A549 treated with RU486 at 1 μM for 4 hours (cell line): ENCODE results near the gene MAPKAPK5. TPM values are rescaled to one million over a fixed set of nuclear protein-coding genes. Genes with fewer than 3 reads are reported as not detected.

ENCODE experiments used
- total RNA-seq: library from RNA; stranded (reverse); fragments of 200-300 nt; extraction: Qiagen RNA extraction; gene quantifications from 5 replicates; pipeline ENCODE4 v1.2.3, GENCODE V29; 2022; ENCODE audit warnings: low read depth

The MAPKAPK5 gene, protein sequence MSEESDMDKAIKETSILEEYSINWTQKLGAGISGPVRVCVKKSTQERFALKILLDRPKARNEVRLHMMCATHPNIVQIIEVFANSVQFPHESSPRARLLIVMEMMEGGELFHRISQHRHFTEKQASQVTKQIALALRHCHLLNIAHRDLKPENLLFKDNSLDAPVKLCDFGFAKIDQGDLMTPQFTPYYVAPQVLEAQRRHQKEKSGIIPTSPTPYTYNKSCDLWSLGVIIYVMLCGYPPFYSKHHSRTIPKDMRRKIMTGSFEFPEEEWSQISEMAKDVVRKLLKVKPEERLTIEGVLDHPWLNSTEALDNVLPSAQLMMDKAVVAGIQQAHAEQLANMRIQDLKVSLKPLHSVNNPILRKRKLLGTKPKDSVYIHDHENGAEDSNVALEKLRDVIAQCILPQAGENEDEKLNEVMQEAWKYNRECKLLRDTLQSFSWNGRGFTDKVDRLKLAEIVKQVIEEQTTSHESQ
- 49.2 to 59.1 TPM (median 57.4 TPM) in 5 replicates for total RNA-seq

DNA sequence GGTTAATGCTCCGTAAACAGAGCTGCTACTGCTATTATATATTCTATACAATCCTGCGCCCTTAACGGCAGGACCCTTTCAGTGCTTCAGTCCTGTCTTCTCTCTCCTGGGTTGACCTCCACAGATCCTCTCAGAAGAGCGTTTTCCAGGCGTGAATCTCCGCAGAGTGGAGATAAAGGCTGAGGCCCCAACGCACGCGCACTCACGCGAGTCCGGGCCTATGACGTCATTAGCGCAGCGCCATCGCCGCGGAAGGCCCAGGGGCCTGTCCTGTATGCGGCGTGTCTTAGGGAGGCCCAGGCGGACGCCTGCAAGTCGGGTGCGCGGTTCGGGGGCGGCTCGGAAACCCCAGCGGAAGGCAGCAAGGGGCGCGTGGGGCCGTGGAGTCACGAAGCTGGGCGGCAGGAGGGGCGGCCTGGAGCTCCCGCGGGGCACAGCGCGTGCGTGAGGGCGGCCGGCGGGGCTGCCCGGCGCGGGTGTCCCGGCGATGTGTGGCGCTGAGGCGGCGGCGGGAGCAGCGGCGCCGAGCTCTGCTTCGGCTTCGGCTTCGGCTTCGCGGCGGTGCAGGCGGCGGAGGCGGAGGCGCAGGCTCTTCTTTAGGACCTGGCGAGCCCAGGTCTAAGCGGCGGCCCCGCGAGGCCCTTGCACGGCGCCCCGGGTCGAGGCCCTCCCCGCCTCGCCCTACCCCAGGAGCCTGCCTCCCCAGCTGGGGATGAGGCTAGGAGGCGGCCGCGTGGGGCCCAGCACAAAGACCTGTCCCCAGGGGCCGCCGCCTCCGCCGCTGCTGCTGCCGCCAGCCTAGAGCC lies at the start of gene MAPKAPK5:
MAPKAPK5 (plus strand) TSS at position 479 of the 806 bp plus-strand sequence. CDS start 506 bp downstream, outside the sequence.

Other genes starting within 250 kb of the MAPKAPK5 start
- gene ATXN2, start 242.9 kb upstream of the MAPKAPK5 start, total RNA-seq, result 37.2 to 51.5 TPM (median 47.8 TPM) in 5 replicates
- gene BRAP, start 156.3 kb upstream of the MAPKAPK5 start, total RNA-seq, result 11.7 to 13.6 TPM (median 13.4 TPM) in 5 replicates
- 8.6 to 10.3 TPM (median 9.9 TPM) in 5 replicates for gene ACAD10, start 156.2 kb upstream of the MAPKAPK5 start, total RNA-seq
- 65.7 to 97.2 TPM (median 91.6 TPM) in 5 replicates for gene ALDH2, start 75.3 kb upstream of the MAPKAPK5 start, total RNA-seq
- 5.1 to 6.9 TPM (median 6.2 TPM) in 5 replicates for gene TMEM116, start 170.9 kb downstream of the MAPKAPK5 start, total RNA-seq
- 119 to 141 TPM (median 128 TPM) in 5 replicates for gene ERP29, start 171.2 kb downstream of the MAPKAPK5 start, total RNA-seq